Activated CD4-positive, alpha-beta T cell treated with anti-CD3 and anti-CD28 coated beads, Interleukin-2, amount 50 U/mL, for 4 hours (primary cell): ENCODE measurements around the gene MACROD2.
"Not testable (repeated sequence)": the region's sequence is repeated elsewhere in the genome, so short reads cannot be mapped to it uniquely, and the experiment has no call there.

Experiments used
- DNase-seq, 2 experiments: peaks; one replicate each; pipeline ENCODE4 v3.0.0-alpha.2; 2020

MACROD2 gene

DNA sequence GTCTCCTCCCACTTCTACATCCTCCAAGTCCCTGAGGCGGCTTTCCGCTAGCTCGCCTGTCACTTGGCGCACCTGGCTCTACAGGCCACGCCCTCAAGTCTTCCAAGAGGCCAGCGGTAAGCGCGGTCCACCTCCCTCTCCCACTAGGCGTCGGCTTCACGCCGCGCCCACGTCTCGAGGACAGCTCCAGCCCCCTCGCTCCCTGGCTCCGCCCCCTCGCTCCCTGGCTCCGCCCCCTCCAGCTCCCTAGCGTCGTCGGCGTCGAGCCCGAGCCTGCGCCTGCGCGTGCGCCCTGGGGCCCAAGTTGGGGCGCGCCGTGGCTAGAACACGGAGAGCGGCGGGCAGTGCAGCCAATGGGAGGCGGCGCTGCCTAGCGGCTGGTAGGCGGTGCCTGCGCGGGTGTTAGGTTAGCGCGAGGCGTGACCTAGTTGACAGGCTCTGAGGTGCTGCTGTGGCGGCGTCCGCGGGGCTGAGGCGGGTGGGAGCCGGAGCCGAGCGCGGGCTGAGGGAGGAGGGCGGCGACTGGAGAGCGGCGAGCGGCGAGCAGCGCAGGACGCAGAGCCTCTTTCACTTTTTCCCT is at the start of gene MACROD2:
Gene MACROD2 (plus strand): TSS at position 431 of the 580 bp plus-strand sequence.
- DNase-seq, result no peak

DNA sequence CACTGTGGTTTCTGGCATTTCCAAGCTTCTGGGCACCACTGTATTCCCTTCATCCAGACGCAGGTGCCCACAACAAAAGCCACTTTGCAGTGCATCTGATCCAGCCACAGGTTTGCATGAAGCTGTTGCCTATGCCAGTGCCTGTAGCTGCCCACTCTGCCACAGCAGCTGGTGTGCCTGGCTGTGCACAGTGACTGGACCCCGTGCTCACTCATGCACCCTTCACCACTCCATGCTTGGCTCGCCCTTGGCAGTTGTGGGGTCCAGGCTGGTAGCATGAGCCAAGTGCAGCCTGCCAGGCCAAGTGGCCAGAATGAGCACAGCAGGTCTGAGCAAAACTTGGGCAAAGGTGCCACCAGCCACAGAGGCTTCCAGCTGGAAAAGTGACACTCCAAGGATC is 47.6 kb upstream of the MACROD2 start:
- DNase-seq, result no peak

GRCh38 chr20:13953227-13953626 is 42.1 kb upstream of the MACROD2 start:
- no peak for DNase-seq

DNA sequence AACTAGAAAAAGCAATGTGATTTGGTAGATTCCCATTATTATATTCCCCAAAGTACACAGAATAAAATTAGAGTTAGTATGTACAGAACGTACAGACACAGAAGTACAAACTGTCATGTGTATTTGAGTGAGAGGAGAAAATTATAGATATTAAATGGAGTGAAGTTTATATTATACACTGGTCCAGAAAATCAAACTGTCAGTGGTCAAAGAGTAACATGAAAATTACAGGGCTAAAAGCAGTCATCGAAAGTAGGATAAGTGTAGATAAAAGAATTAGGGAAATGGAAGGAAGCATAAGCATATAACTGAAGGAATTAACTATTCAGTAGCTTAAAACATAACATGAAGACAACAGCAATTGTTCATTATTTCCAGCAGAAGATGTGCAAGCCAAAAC is 35.2 kb upstream of the MACROD2 start:
- no peak for DNase-seq

DNA sequence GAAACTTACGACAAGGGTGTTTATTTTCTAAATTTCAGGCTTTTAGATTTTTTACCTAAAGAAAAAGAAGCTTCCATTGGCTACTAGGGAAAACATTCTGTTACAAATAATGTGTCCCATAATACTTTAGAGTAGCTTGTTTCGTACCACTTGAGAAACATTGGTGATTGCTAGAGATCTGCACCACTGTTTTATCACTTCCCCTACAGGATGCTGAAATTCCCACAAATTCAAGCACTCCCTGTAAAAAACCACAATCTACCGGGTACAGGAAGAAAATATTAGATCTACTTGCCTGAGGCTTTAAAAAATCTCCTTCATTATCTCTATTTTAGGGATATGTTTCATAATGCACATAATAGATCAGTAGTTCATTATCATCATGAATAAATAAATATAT is 34.8 kb upstream of the MACROD2 start:
- no peak for DNase-seq

GRCh38 chr20:13984211-13984610 is 11.1 kb upstream of the MACROD2 start:
- no peak for DNase-seq

GRCh38 chr20:13990465-13990864 is 4.9 kb upstream of the MACROD2 start, which contains the start of gene SEL1L2:
TSS of gene SEL1L2 (minus strand) at chr20:13990614. CDS start at chr20:13990534, 80 bp downstream.
- no peak for DNase-seq

DNA sequence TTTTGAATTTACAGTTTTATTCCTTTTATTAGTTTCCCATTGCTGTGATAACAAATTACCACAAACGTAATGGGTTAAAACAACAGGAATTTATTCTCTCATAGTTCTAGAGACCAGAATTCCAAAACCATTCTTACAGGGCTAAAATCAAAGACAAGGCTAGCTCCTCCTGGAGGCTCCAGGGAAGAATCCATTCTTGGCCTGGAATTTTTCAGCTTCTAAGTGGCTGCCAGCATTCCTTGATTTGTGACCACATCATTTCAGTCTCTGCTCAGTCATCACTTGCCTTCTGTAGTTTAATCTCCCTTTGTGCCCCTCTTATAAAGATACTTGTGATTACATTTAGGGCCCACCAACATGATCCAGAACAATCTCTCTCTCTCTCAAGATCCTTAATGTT is 4.0 kb upstream of the MACROD2 start:
- no peak for DNase-seq

GRCh38 chr20:13991955-13992354 is 3.4 kb upstream of the MACROD2 start:
- DNase-seq, result not testable (repeated sequence)

DNA sequence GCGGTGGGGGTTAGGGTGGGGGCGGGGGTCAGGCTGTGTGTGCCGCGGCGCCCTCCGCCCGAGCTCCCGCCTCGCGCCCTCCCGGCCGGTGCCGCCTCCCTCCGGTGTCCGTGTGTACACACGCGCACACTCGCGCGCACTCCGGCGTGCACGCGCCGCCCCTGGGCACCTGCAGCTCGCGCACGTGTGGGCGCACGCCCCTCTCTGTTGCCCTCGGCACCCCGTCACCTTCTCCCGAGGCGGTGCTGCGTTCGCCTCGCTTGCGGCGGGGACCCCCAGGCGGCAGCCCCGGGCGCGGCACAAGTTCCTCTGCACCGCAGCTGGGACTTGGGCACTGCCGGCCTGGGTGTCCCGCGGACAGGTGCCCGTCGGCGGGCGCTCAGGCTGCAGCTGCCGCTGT is 525 bp downstream of the MACROD2 start:
- no peak for DNase-seq

DNA sequence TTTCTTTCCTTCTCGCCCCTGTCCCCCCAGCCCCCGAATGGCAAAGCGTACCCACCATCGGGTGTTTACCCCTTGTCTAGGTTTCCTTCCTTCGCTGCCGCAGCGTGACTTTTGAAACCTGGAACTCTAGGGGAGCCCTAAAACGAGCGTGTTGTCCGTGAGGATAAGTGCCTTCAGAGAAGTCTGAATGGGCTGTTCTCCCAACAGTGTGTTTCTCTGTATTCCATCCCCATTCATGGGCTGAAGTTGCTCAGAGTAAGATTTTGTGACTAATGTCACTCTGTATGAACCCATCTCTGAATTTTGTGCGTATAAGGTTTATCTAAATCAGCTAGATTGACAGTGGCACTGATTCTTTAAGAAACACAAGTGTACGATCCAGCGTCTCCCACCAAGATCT is 949 bp downstream of the MACROD2 start:
- DNase-seq, result no peak

DNA sequence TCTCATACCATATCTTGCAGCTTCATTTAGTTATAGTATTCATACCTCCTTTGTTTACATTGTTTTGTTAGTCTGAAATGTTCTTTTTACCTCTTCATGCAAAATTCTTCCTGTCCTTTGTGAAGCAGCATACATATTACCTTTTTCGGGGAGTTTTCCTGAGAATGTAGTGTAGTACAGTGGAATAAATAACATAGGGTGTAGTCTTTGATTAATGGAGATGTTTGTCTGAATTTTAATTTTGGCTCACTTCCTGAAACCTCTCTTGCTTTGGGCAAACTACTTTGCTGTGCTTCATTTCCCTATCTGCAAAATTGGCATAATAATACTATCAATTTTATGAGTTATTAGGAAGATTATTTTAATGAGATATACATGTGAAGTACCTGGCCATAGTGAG is 5.6 kb downstream of the MACROD2 start:
- no peak for DNase-seq

DNA sequence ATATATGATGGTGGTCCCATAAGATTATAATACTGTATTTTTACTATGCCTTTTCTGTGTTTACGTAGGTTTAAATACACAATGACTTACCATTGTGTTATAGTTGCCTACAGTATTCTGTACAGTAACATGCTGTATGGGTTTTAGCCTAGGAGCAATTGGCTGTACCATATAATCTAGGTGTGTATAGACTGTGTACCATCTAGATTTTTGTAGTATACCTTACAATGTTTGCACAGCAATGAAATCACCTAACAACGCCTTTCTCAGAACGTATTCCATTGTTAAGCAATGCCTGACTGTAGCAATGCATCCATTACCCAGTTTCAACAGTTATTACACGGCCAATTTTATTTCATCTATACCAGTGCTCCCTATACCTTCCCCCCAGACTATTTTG is 10.7 kb downstream of the MACROD2 start:
- DNase-seq, result no peak

DNA sequence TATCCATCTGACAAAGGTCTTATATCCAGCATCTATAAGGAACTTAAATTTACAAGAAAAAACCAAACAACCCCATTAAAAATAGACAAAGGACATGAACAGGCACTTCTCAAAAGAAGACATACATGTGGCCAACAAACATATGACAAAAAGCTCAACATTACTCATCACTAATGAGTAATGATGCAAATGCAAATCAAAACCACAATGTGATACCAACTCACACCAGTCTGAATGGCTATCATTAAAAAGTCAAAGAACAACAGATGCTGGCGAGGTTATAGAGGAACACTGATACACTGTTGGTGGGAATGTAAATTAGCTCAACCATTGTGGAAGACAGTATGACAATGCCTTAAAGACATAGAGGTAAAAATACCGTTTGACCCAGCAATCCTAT is 13.9 kb downstream of the MACROD2 start:
- DNase-seq, result no peak

DNA sequence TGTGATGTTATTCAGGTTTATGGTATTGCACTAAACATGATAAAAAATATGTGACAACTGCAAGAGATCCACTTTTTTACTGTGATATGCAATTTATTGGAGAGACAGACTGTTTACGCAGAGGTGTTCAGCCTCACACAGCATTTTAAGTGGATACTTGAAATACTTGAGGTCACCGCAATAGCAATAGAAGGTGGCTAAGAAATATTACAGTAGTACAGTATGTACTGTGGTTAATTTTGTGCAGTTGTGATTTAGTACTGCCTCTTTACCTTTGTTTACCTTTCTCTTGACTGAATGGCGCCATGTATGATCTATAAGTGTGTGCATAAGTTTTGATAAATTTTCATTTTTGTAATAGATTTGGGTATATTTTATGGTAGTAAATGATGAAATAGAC is 17.4 kb downstream of the MACROD2 start:
- DNase-seq, result no peak

GRCh38 chr20:14030991-14031390 is 35.7 kb downstream of the MACROD2 start:
- no peak for DNase-seq

DNA sequence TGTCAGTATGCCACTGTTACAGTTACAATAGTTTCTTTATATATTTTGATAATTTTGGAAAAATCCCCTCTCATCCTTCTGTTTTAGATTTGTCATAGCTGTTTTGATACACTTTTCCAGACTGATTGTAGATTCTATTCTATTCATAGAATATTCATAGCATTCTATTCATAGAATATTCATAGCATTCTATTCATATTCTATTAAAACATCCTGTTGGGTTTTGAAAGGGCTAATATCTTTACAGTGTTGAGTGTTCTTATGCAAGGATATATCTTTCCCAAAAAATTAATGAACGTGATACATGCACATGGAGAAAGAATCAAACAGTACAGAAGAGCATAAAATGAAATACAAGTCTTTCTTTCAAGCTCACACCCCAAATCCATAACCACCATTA is 38.0 kb downstream of the MACROD2 start:
- no peak for DNase-seq

DNA sequence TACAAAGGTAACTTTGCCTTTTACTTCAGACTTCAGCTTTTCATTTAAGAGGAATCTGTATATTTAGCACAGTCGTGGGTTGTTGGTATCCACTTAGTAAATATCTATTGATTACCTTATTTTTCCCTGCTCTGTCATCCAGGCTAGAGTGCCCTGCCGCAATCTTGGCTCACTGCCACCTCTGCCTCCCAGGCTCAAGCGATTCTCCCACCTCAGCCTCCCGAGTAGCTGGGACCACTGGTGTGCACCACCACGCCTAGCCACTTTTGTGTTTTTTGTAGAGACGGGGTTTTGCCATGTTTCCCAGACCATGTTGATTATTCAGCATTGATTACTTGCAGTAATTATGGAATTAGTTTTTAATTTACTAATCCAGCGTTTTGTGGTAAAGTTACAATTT is 41.3 kb downstream of the MACROD2 start:
- DNase-seq, result no peak

DNA sequence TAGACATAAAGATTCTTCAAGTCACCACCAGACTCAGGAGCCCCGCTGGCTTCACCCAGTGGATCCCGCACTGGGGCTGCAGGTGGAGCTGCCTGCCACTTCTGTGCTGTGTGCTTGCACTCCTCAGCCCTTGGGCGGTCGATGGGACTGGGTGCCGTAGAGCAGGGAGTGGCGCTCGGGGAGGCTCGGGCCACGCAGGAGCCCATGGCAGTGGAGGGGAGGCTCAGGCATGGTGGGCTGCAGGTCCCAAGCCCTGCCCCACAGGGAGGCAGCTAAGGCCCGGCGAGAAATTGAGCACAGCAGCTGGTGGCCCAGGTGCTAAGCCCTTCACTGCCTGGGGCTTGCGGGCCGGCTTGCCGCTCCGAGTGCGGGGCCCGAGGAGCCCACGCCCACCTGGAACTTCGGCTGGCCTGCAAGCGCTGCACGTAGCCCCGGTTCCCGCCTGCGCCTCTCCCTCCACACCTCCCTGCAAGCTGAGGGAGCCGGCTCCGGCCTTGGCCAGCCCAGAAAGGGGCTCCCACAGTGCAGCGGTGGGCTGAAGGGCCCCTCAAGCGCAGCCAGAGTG is 49.5 kb downstream of the MACROD2 start:
- DNase-seq, result not testable (repeated sequence)

GRCh38 chr20:14046534-14046933 is 51.2 kb downstream of the MACROD2 start:
- DNase-seq, result no peak

DNA sequence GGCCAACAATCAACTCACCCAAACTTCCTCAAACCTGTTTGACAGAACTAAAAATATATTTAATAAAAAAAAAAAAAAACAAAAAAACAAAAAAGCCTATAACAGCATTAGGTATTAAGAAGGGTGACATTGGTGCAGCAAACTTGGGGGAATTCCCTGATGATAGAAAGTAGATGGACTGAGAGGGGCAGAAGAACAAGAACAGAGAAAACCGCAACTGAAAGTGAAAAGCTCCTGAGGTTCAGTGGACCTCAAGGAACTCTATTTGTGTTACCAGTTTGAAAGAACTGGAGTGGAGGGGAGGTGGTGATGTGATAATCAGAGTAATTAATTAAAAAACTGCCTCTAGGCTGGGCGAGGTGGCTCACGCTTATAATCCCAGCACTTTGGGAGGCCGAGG is 53.8 kb downstream of the MACROD2 start:
- no peak for DNase-seq

GRCh38 chr20:14051454-14051853 is 56.1 kb downstream of the MACROD2 start:
- no peak for DNase-seq

GRCh38 chr20:14055127-14055742 is 59.9 kb downstream of the MACROD2 start:
- DNase-seq, result no peak

DNA sequence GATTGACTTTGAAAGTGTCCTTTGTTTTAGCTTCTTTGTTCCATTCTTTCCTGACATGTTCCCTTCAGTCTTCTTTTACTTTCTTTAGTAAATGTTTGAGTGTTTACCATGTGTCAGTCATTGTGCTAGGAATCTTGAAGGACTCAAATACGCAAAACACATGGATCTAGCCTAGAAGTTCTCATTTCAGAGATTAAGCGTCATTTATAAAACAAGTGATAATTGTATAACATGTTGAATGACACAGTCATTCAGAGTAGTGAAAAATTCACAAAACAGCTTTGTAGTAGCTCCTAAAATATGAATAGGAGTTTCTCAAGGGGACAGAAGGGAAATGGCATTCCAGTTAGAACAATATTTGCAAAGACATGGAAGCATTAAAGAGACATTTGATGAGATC is 66.9 kb downstream of the MACROD2 start:
- no peak for DNase-seq

- DNase-seq, result no peak
Measured at GRCh38 chr20:14062786-14063185, 67.5 kb downstream of the MACROD2 start.
